Kidney epithelial cell (primary cell): ENCODE data around the gene GAS7. TPM values are rescaled to one million over a fixed set of nuclear protein-coding genes. Genes with fewer than 3 reads are reported as not detected.

Source experiments
- DNase-seq: peaks from one replicate; pipeline ENCODE4 v3.0.0-alpha.2; 2010; ENCODE audit warnings: low read depth
- H3K27me3 ChIP-seq: 2 replicates; pipeline ENCODE4 v1.6.0; 2011; ENCODE audit warnings: low read length; ENCODE audit not compliant: control insufficient read depth, insufficient read depth
- H3K36me3 ChIP-seq: 2 replicates; pipeline ENCODE4 v1.5.1; 2011; ENCODE audit warnings: low read length; ENCODE audit not compliant: control insufficient read depth, insufficient read depth
- H3K4me3 ChIP-seq: 2 replicates; pipeline ENCODE4 v1.5.1; 2011; ENCODE audit warnings: low read depth, mild to moderate bottlenecking, control low read depth, low read length
- CTCF ChIP-seq: IDR thresholded peaks from 2 replicates; pipeline ENCODE4 v1.5.1; 2011; ENCODE audit warnings: mild to moderate bottlenecking, moderate library complexity, low read length, control low read depth, inconsistent platforms; ENCODE audit not compliant: insufficient read depth, poor library complexity, severe bottlenecking
- total RNA-seq: library from RNA; depleted of rRNA; stranded (reverse); fragments of >200 nt; gene quantifications from 2 replicates; pipeline ENCODE4 v1.2.3, GENCODE V29; 2015

The GAS7 gene
- total RNA-seq, 1 donor from 2014 or later = 3.6 TPM

GRCh38 chr17:10173913-10174312, 24.5 kb downstream of the GAS7 start:
- no peak overlapping the region for H3K4me3 ChIP-seq
- no peaks in the 10 kb centered on the region for H3K36me3 ChIP-seq
- no peak for TF ChIP-seq CTCF
- no peak for DNase-seq
- no peaks in the 10 kb centered on the region for H3K27me3 ChIP-seq

GRCh38 chr17:10172778-10173177, 25.6 kb downstream of the GAS7 start:
- no peaks in the 10 kb centered on the region for H3K27me3 ChIP-seq
- no peak overlapping the region for H3K4me3 ChIP-seq
- no peak for TF ChIP-seq CTCF
- no peaks in the 10 kb centered on the region for H3K36me3 ChIP-seq
- no peak for DNase-seq

- Histone ChIP-seq H3K4me3 (no peak overlapping the region), H3K36me3 (no peaks in the 10 kb centered on the region), H3K27me3 (no peaks in the 10 kb centered on the region)
- no peak for DNase-seq
- no peak for TF ChIP-seq CTCF
Measured at GRCh38 chr17:10172241-10172741, 26.1 kb downstream of the GAS7 start.

- H3K36me3 ChIP-seq = no peaks in the 10 kb centered on the region
- DNase-seq = no peak
- TF ChIP-seq CTCF = no peak
- no peaks in the 10 kb centered on the region for H3K27me3 ChIP-seq
- no peak overlapping the region for H3K4me3 ChIP-seq
Measured at GRCh38 chr17:10171581-10171981, 26.8 kb downstream of the GAS7 start.

- Histone ChIP-seq H3K36me3 (no peaks in the 10 kb centered on the region), H3K27me3 (no peaks in the 10 kb centered on the region), H3K4me3 (no peak overlapping the region)
- TF ChIP-seq CTCF = no peak
- DNase-seq = no peak
Measured at GRCh38 chr17:10171122-10171571, 27.3 kb downstream of the GAS7 start.

- no peak for TF ChIP-seq CTCF
- no peak for DNase-seq
Measured at GRCh38 chr17:10170233-10170632, 28.2 kb downstream of the GAS7 start.

More at GRCh38 chr17:10170233-10170632, 28.2 kb downstream of the GAS7 start:
- H3K27me3 ChIP-seq = no peaks in the 10 kb centered on the region
- H3K36me3 ChIP-seq = no peaks in the 10 kb centered on the region
- H3K4me3 ChIP-seq = no peak overlapping the region
